Activated CD4-positive, alpha-beta T cell treated with anti-CD3 and anti-CD28 coated beads, Interleukin-2, amount 10 ng/mL, durations not matched to agents 7 days and 5 days (primary cell): ENCODE data around the gene CCDC17. TPM values are rescaled to one million over a fixed set of nuclear protein-coding genes. Genes with fewer than 3 reads are reported as not detected.

Experiments used
- CTCF ChIA-PET: fragments of 350-600 bp; sonication (Branson Sonifier 250); formaldehyde crosslinking; loops from one replicate; lab custom pipeline; 2021; ENCODE audit warnings: antibody characterized with exemption; lab: Charles Lee
- POLR2A ChIA-PET: fragments of 350-600 bp; sonication (Branson Sonifier 250); formaldehyde crosslinking; loops from one replicate; lab custom pipeline; 2021; ENCODE audit warnings: antibody characterized with exemption; lab: Charles Lee
- DNase-seq: peaks from one replicate; pipeline ENCODE4 v3.0.0-alpha.2; 2020
- H3K27ac Mint-ChIP-seq: one replicate; pipeline ENCODE4 v1.8.0; 2021; ENCODE audit warnings: mild to moderate bottlenecking, moderate library complexity, mixed read lengths
- H3K27me3 Mint-ChIP-seq: one replicate; pipeline ENCODE4 v1.8.0; 2021; ENCODE audit warnings: mixed read lengths
- H3K36me3 Mint-ChIP-seq: one replicate; pipeline ENCODE4 v1.8.0; 2021; ENCODE audit warnings: low read depth, mixed read lengths
- H3K4me1 Mint-ChIP-seq: one replicate; pipeline ENCODE4 v1.8.0; 2021; ENCODE audit warnings: mixed read lengths
- H3K4me3 Mint-ChIP-seq: one replicate; pipeline ENCODE4 v1.8.0; 2021; ENCODE audit warnings: mild to moderate bottlenecking, moderate library complexity, mixed read lengths
- H3K9me3 Mint-ChIP-seq: one replicate; pipeline ENCODE4 v1.8.0; 2021; ENCODE audit warnings: mixed read lengths
- total RNA-seq, 2 experiments: library from RNA; stranded (reverse); gene quantifications; one replicate each; pipeline ENCODE4 v1.2.3, GENCODE V29; 2021

The CCDC17 gene
- total RNA-seq, 2 experiments from 2014 or later: 2.3 to 3.3 TPM

DNA sequence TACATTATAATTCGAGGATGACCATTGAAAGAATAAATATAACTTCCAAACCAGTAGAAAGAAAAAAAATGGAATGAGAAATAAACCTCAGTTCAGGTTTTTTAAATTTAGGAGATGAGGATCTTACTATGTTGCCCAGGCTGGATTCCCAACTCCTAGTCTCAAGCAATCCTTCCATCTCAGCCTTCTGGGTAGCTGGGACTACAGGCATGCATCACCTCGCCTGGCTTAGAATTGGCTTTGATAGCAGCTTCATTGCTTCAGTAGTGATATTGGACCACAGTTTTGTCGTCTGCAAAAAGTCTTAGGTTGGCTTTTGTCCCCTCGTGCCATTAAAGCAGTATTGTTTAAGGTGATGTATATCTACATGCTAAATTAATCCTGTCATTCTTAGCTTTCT is 37.1 kb downstream of the CCDC17 start:
- H3K9me3 Mint-ChIP-seq: no peaks in the 10 kb centered on the region
- peaks cover 11% of the 10 kb centered on the region for H3K36me3 Mint-ChIP-seq
- DNase-seq: no peak
- H3K4me3 Mint-ChIP-seq: peak overlapping the region; percentile 93
- ChIA-PET CTCF (no interaction called here), POLR2A (no interaction called here)
- H3K27ac Mint-ChIP-seq: peak overlapping the region; percentile 86
- H3K27me3 Mint-ChIP-seq: no peaks in the 10 kb centered on the region
- H3K4me1 Mint-ChIP-seq: peaks cover 41% of the 10 kb centered on the region

- CTCF ChIA-PET: interaction anchor here (1.2 to 1.4 kb wide), 2 partner anchors 15 to 39 kb away, joined by 3 read pairs; no protein-coding TSS in a partner anchor
- peaks cover 38% of the 10 kb centered on the region for H3K4me1 Mint-ChIP-seq
- peak overlapping the region; percentile 99 for H3K27ac Mint-ChIP-seq
- H3K9me3 Mint-ChIP-seq: no peaks in the 10 kb centered on the region
- peak overlapping the region; percentile 93 for H3K4me3 Mint-ChIP-seq
- no peak for DNase-seq
- H3K36me3 Mint-ChIP-seq: peaks cover 8% of the 10 kb centered on the region
- H3K27me3 Mint-ChIP-seq: no peaks in the 10 kb centered on the region
- POLR2A ChIA-PET: interaction anchor here (1.0 kb wide), 1 partner anchor 64 kb away, joined by 4 read pairs; the partner anchor contains the start of gene PRDX1
These were observed 38.3 kb downstream of the CCDC17 start for GRCh38 chr1:45585496-45586075.

- Mint-ChIP-seq H3K27ac (peak overlapping the region; percentile 99), H3K4me3 (peak overlapping the region; percentile 93), H3K36me3 (peaks cover 8% of the 10 kb centered on the region), H3K4me1 (peaks cover 38% of the 10 kb centered on the region), H3K27me3 (no peaks in the 10 kb centered on the region), H3K9me3 (no peaks in the 10 kb centered on the region)
- POLR2A ChIA-PET: interaction anchor here (1.0 to 1.1 kb wide), 2 partner anchors 9 to 63 kb away, joined by 3 to 4 read pairs; partner anchors contain the start of gene PRDX1
- no peak for DNase-seq
- CTCF ChIA-PET: interaction anchor here (0.6 to 1.4 kb wide), 3 partner anchors 14 to 58 kb away, joined by 3 read pairs; no protein-coding TSS in a partner anchor
These were observed 38.8 kb downstream of the CCDC17 start for GRCh38 chr1:45585110-45585426.

DNA sequence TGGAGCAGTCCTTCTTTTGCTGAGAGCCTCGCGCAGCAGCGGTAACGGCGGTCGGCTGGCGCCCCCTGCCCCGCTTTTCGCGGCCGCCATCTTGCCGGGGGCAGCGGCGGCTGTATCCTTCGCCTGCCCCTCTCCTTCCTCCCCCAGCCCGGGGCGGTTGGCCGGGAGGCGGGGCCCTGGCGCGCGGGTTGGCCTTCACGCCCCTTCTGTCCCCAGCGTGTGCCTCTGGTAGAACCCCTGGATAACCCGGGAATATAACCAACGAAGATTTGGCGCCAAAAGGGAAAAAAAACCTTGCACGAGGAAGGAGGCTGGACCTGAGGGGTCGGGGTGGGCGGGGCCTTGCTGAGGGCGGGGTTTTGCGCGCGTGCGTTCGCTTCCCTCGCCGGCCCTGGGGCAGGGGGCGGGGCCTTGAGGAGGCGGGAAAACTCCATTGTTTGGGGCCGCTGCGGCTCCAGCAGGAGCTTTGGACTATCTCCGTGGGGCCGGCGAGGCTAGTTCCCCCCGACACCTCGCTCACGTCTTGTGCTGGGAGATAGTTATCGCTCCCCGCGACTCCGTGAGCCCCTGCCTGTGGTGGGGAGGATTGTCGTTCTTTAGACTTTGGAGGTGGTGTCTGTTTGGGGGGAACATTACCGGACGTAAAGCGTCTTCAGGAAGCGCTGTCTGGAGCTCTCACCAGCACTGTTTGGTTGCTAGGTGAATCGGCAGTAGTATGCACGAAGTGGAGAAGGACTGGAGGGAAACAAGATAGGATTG is 39.3 kb downstream of the CCDC17 start:
- peak overlapping the region; percentile 99 for H3K27ac Mint-ChIP-seq
- H3K9me3 Mint-ChIP-seq: no peaks in the 10 kb centered on the region
- ChIA-PET POLR2A (interaction anchor here (0.6 to 1.1 kb wide), 3 partner anchors 9 to 63 kb away, joined by 3 to 4 read pairs (median 3); partner anchors contain the start of genes AKR1A1 and PRDX1), CTCF (interaction anchor here (0.6 to 1.4 kb wide), 4 partner anchors 14 to 96 kb away, joined by 3 read pairs; no protein-coding TSS in a partner anchor)
- no peaks in the 10 kb centered on the region for H3K27me3 Mint-ChIP-seq
- peak; percentile 89 for DNase-seq
- peak overlapping the region; percentile 93 for H3K4me3 Mint-ChIP-seq
- peaks cover 38% of the 10 kb centered on the region for H3K4me1 Mint-ChIP-seq
- H3K36me3 Mint-ChIP-seq: peaks cover 8% of the 10 kb centered on the region

- ChIA-PET CTCF (interaction anchor here (0.7 to 2.8 kb wide), 11 partner anchors 10 to 707 kb away, joined by 3 to 10 read pairs (median 3); partner anchors contain the start of genes GPBP1L1, PRDX1 and TESK2), POLR2A (interaction anchor here (0.6 to 1.1 kb wide), 3 partner anchors 10 to 63 kb away, joined by 3 read pairs; partner anchors contain the start of gene AKR1A1)
- peaks cover 7% of the 10 kb centered on the region for H3K36me3 Mint-ChIP-seq
- peak; percentile 91 for DNase-seq
- peak within 1 kb of the TSS; percentile 93 for H3K4me3 Mint-ChIP-seq
- peaks cover 32% of the 10 kb centered on the region for H3K4me1 Mint-ChIP-seq
- H3K27me3 Mint-ChIP-seq: no peaks in the 10 kb centered on the region
- H3K27ac Mint-ChIP-seq: peak within 1 kb of the TSS; percentile 99
- no peaks in the 10 kb centered on the region for H3K9me3 Mint-ChIP-seq
These were observed 40.0 kb downstream of the CCDC17 start, which contains the start of gene NASP for GRCh38 chr1:45583666-45584350. TSS of gene NASP (plus strand) at chr1:45584041. CDS start at chr1:45584147, 106 bp downstream.

DNA sequence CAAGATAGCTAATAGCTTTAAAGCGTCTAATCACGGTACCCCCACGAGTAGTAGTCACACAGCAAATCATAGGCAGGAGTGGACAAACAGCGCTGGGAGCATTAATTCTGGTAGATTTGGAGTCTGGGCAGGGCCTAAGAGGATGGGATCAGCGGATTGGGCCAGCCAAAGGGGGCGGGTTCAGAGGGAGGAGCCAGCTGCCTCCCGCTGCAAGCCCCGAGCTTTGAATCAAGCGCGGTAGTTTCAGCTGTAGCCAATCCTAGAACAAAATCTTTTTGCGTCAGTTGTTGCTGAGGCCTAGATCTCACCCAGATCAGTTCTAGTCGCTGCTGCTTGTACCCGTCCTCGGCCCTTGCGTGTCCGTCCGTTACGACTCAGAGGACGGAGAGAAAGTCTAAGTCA is 40.6 kb downstream of the CCDC17 start:
- no peaks in the 10 kb centered on the region for H3K27me3 Mint-ChIP-seq
- peak overlapping the region; percentile 93 for H3K4me3 Mint-ChIP-seq
- ChIA-PET CTCF (interaction anchor here (0.7 to 2.8 kb wide), 11 partner anchors 9 to 707 kb away, joined by 3 to 10 read pairs (median 3); partner anchors contain the start of genes GPBP1L1, PRDX1 and TESK2), POLR2A (interaction anchor here (0.6 to 1.0 kb wide), 2 partner anchors 36 to 62 kb away, joined by 3 read pairs; no protein-coding TSS in a partner anchor)
- peaks cover 30% of the 10 kb centered on the region for H3K4me1 Mint-ChIP-seq
- DNase-seq: peak; percentile 97
- H3K9me3 Mint-ChIP-seq: no peaks in the 10 kb centered on the region
- peaks cover 5% of the 10 kb centered on the region for H3K36me3 Mint-ChIP-seq
- peak overlapping the region; percentile 99 for H3K27ac Mint-ChIP-seq

DNA sequence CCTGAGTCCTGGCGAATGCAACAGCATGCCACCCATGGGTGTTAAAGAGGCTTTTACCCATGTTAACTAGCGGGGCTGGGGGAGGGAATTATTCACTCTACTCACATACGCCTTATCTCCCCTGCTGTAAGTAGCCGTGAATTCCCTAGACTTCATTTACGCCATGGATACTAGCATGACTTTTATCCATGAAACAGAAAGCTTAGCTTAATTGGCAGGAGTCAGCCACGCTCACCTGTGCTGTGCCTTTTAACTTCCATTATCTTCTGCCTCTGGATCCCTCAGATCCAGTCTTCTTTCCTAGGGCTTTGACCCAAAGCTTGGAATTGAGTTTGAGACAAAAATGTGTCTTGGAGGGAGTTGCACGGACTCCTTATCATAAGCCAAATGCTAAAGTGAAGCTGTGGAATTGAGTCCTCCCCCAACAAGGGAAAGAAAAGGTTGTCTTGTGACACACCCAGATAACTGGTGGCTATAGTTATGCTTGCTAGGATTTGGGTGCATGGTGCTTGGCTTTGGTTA is 49.7 kb downstream of the CCDC17 start:
- no peak for DNase-seq
- CTCF ChIA-PET: interaction anchor here (0.6 to 1.5 kb wide), 3 partner anchors 9 to 63 kb away, joined by 3 to 4 read pairs (median 3); no protein-coding TSS in a partner anchor
- no peak overlapping the region for H3K27ac Mint-ChIP-seq
- H3K4me3 Mint-ChIP-seq: no peak overlapping the region
- POLR2A ChIA-PET: no interaction called here
- H3K36me3 Mint-ChIP-seq: peaks cover 10% of the 10 kb centered on the region
- H3K4me1 Mint-ChIP-seq: no peaks in the 10 kb centered on the region
- no peaks in the 10 kb centered on the region for H3K27me3 Mint-ChIP-seq
- no peaks in the 10 kb centered on the region for H3K9me3 Mint-ChIP-seq

GRCh38 chr1:45573231-45573804 is 50.5 kb downstream of the CCDC17 start:
- peaks cover 10% of the 10 kb centered on the region for H3K36me3 Mint-ChIP-seq
- ChIA-PET CTCF (interaction anchor here (0.6 to 1.5 kb wide), 3 partner anchors 10 to 30 kb away, joined by 3 read pairs; partner anchors contain the start of gene NASP), POLR2A (no interaction called here)
- H3K27ac Mint-ChIP-seq: no peak overlapping the region
- no peaks in the 10 kb centered on the region for H3K9me3 Mint-ChIP-seq
- H3K4me3 Mint-ChIP-seq: no peak overlapping the region
- no peaks in the 10 kb centered on the region for H3K27me3 Mint-ChIP-seq
- H3K4me1 Mint-ChIP-seq: no peaks in the 10 kb centered on the region
- no peak for DNase-seq

DNA sequence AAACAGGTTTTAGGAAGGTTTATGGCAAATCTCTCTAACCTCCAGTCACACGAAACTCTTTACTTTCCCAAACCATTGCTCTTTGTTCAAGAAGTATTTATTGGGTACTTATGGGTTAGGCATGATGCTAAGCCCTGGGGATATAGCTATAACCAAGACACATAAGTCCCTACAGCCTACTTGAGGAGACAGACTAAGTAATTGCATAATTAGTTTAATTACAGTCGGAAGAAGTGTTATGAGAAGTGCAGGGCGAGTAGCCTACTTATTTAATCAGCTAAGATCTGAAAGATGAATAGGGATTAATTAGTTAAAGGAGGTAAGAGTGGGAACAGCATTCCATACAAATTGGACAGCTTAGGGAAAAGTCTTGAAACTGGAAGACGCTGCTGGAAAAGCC is 53.2 kb downstream of the CCDC17 start:
- H3K36me3 Mint-ChIP-seq: peaks cover 20% of the 10 kb centered on the region

More for the DNA sequence above, 53.2 kb downstream of the CCDC17 start:
- Mint-ChIP-seq H3K4me1 (no peaks in the 10 kb centered on the region), H3K27me3 (no peaks in the 10 kb centered on the region), H3K27ac (no peak overlapping the region), H3K4me3 (no peak overlapping the region), H3K9me3 (no peaks in the 10 kb centered on the region)
- ChIA-PET POLR2A (interaction anchor here (2.8 kb wide), 1 partner anchor 49 kb away, joined by 12 read pairs; the partner anchor contains the start of gene PRDX1), CTCF (interaction anchor here (0.6 to 3.2 kb wide), 11 partner anchors 9 to 78 kb away, joined by 3 to 14 read pairs (median 6); partner anchors contain the start of genes AKR1A1 and NASP)
- no peak for DNase-seq
